NCI-H1694 treated with DMSO at 0.1 percent for 48 hours (cell line): ENCODE results near the gene ANO2.

Source experiments
- DNase-seq: peaks from one replicate; lab custom pipeline; 2025; lab: John Stamatoyannopoulos, UW

The ANO2 gene

DNA sequence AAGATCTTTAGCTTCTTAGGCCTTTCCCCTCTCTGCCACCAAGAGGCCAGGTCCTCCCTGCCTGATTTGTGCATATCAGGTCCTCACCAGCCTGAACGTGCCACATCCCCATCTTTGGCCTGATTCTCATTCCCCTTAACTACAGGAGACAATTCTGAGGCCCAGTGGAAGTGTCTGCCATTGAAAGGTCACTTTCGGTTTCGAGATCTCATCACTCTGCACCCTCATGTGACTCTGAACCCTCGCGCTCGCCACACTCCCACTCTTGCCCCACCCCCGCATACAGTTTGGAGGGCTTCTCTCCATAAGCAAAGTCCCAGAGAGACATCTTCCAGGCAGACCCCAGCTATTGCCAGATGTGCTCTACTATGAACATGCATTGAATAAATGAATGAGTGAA is 324.2 kb downstream of the ANO2 start:
- DNase-seq, result no peak

DNA sequence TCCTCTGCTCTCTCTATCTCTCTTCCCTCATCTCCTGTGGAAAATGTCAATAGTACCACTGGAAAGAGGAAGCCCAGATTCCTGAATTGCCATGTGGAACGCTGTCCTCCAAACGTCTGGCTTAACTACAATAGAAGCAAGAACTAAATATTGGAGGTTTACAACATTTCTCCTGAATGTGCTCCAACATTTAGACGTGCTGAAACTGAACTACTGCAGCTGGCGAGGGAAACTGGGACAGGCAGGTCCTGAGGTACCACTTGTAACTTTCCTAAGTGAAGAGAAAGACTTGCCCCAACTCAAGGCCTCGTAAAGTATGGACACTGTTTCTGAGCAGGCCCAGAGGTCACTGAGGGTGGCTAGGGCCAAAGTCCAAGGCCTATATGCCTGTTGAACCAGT is 325.4 kb downstream of the ANO2 start:
- no peak for DNase-seq

DNA sequence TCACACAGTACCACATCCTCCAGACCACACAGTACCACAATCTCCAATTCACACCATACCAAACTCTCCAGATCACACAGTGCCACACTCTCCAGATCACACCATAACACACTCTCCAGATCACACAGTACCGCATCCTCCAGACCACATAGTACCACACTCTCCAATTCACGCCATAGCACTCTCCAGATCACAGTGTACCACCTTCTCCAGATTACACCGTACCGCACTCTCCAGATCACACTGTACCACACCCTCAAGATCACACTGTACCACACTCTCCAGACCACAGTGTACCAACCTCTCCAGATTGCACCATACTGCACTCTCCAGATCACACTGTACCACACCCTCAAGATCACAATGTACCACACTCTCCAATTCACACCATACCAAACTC is 328.2 kb downstream of the ANO2 start:
- DNase-seq, result no peak

DNA sequence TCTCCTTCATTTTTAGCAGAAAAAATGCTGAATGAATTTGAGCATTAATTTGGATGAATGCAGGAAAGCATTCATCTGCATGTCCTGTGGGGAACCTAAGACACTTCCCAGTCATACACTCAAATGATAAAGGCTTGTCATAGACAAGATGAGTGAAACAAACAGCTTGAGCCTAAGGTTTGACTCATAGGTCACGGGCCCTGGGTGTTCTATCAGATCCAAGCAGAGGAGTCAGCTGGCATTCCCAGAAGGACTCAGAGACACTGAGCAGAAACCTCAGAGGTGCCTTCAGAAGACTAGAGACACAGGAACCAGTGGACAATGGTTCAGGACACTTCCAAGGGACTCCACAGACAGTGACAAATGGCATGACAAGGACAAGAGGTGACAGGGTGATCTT is 329.3 kb downstream of the ANO2 start:
- DNase-seq, result no peak

DNA sequence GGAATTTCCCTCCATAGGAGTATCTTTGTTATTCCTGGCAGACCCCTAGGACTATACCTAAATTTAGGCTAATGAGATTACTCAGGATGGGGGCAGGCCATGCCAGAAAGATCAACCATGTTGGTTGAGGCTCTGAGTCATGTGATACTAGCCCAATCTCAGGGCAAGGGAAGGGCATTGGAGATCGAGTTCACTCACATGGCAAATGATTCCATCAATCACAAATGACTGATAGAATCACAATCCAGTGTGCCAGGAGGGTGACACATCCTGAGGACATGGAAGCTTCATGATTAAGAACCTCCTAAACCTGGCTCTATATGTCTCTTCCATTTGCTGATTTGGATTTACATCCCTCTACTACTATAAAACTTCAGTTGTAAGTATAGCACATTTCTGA is 330.8 kb downstream of the ANO2 start:
- DNase-seq, result no peak

DNA sequence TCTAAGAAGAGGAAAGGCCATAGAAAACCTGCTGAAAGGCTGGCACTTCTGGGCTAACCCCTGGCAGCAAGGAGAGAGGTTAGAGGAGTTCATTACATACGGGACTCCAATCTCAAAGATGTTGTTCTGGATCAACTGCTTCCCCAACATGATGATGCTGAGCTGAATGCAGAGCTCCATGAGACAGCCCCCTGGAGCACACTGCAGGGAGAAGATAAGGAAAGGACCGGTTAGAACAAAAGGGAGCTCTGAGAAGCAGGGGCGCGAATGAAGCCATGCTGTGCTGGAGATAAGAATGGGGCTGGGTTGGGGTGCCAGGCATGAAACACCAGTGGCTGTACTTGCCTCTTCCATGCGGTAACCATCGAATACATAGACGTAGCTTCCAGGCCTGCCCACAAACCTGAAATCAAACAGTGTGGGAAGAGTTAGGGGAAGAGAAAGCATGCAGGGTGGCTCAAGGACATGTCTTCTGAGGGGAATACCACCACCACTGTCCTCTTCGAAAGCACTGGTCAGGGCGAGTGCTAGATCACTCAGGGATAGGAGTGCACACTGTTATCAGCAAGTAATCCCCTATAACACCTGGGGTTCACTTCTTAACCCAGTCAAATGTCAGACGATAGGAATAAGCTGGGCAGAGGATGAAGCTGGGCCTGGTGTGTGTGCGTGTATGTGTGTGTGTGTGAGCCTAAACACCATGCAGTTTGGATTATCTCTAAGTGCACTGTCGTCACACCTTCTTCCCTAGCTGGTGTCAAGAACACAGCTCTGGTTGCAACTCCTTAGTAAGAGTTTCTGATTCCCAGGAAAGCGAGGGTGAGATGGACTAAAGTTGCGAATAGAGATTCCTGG is 332.3 kb downstream of the ANO2 start:
- no peak for DNase-seq

DNA sequence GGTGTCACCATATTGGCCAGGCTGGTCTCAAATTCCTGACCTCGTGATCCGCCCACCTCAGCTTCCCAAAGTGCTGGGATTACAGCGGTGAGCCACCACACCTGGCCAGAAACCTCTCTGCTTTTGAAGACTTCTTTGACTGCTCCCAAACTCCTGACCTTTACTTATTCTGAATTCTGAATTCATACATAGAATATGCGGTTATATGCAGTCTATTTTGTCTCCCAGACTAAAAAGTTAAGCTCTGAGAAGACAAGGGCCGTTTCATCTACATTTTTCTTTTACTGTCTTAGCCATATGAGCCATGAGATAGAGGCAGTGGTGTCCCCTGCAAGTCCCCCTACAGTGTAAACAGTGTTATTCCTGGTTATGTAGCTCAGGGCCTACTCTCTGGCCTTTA is 333.9 kb downstream of the ANO2 start:
- DNase-seq, result no peak

DNA sequence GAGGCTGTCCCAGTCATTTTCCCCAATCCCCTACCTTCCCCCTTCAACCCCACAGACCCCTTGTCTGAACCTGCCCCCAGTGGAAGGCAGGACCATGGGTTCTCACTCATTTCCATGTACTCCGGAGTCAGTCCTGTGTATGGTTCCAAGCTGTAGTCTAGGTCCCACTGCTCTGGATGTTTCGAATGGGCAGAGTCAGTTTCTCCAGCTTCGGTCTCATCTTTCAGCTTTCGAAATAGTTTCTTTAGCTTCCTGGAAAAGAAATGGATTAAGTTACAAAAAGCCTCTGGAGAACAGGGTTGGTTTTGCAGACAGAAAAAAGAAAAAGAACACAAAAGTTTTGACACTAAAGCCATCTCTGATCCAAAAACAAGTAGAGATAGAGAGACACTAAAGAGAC is 345.7 kb downstream of the ANO2 start:
- DNase-seq, result no peak

DNA sequence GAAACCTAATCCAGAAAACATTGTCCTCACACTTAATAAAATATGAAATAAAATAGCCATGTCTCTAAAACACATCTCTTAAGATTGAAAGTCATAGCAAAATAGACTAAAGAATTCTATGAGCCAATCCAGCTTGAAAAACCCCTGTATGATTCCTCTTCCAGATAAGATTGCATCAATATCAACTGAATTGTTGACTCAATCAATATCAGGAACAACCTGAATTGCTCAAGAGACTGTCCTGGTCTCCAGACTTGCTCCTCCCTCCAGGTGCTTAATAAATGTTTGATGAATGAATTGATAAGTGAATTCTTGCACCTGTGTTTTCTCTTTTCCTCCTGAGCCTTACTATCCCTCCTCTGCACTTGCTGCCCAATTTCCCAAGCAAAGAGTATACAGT is 351.1 kb downstream of the ANO2 start:
- DNase-seq, result no peak

DNA sequence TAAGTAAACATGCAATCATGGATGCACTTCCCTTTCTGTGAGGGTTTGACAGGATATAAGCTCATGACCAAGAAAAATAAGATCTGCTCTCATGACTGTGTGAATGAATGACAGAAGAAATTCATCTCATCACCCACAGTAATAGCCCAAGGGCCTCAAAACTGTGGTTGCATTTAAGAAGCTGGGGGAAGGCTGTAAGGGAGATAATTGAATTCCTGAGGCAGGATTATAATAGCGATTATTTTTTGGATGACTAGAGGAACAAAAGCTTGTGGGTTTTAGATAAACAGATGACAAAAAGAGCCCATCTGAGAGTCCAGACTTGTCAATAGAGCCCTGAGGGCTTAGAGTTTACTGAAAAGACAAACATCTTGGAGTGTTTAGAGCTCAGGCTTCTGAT is 352.0 kb downstream of the ANO2 start:
- no peak for DNase-seq

DNA sequence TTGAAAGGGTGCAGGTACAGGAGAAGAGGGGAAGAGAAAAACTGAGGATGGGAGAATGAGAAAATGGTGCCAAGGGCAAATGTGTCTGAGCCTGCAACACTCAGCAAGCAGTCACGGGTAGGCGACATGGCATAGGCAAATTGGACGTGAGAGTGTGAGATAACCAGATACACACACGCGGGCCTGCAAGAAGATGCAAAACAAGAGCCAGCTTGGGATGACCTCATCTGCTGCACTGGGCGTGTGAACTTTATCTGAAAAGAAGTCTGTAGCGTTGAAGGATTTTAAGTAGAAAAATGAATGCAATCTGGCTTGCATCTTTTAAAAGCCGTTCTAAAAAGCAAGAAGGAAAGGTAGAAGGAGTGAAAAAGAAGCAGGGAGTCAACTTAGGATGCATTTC is 352.7 kb downstream of the ANO2 start:
- no peak for DNase-seq

DNA sequence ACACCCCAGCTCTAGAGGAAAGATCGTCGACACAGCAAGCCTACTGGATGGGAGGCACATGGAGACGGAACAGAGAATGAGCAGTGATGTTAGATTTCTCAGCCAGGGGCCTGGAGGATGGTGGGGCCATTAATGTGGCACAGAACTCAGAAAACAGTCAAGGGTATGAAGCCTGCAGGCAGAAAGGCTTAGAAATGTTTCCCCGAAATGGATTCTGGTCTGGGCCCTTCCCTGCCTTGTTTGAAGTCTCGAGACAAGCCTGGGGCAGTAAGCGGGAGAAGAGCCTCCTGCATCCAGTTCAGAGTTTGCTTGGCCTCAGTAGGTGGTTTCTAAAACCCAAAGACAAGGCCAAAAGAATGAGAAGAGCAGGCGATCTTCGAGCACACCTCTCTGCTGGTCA is 354.7 kb downstream of the ANO2 start:
- DNase-seq, result no peak

DNA sequence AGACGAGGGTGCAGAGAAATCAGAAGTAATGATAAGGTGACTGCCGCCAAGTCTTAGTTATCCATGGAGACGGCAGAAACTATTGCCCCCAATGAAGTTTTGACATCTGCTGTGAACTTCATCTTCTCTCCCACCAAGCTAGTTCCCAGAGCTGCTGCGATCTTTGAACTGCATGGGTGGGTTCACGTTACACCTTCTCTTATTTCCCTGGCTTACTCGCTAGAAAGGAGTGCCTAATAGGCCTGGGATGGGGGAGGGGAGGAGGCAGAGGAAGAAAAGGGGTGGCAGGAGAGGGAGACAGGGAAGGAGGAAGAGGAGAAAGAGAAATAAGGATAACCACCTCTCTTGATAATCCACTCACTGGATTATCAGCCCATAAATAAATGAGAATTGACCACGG is 356.0 kb downstream of the ANO2 start:
- no peak for DNase-seq

DNA sequence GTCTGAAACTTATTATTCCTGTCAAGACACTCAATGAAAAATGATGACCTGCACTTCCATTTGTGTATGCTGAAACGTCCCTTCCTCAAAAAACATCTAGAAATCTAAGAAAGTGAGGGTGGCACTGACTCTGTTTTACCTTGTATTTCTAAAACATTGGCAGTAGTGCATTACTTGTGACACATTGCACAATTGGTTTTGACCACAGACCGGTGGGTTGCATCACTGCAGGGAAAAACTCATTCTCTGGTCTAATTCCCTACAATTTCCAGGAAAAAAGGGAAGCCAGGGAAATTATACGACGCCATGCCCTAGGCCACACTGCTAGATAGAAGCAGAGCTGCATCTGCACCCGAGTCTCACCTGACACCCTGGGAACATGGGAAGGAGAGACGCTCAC is 356.5 kb downstream of the ANO2 start:
- DNase-seq, result no peak

DNA sequence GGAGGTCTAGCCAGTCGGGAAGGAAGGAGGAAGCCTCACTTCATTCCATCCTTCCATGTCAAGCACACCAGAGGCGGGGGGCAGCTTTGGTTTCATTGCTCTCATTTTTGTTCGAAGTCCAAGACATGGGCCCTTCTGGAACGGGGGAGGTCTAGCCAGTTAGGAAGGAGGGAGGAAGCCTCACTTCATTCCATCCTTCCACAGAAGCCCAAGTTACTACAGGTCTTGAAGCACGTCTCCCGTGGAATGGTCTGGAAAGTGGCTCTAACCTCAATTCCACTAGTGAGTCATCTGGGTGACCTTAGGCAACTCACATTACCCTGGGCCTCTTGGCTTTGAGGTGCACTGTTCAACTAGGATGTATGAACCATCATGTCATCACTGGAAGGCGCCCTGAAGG is 356.9 kb downstream of the ANO2 start:
- DNase-seq, result no peak

DNA sequence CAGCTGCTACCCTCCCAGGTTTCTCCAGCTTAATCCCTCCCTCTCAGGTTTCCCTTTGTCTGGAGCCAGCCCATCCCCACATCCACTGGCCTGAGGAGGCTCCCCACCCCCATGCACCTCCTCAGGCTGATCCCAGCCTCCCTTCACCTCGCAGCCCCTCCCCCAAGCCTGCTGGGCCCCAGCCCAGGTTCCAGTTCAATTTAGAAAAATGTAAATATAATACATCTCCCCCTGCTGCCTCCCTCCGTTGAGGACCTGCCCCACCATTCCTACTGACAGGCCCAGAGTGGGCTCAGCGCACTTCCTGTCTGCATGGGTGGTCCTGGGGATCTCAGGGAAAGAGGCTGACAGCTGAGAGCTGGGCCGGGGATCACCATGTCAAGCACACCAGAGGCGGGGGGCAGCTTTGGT is 357.3 kb downstream of the ANO2 start:
- no peak for DNase-seq

DNA sequence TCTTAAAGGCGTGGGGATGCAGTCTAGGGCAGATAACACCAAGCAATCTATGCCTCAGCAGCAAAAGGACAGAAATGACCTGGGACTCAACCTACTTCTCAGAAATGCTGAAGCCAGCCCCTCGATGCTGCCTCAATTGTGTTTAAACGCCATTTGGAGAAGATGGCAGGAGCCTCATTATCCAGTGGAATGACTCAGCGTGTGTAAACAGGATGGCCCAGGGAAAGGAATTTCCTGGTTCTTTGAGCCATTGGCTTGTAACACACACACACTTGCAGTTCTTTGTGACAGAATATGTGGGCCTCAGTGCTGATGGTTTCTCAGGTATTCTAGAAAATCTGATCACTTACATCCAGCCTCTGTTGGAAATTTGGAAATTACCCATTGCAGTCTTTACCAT is 358.9 kb downstream of the ANO2 start:
- no peak for DNase-seq

DNA sequence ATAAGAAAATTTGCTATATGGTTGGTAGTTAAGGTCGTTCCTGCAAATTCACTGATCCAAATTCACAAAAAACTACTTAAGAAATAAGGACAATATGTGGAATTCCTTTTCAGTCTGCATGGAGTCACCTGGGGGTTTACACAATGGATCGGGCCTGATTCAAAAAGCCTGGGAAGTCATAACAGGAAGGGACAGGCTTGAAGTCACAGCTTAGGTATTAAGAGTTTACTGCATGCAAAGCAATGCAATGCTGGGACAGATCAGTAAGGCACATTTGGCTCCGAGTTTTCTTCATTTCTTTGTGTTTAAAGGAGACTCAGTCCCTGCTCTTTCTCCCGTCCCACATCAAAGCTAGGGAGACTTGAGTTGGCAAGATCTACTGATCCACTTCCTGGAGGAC is 359.9 kb downstream of the ANO2 start:
- DNase-seq, result no peak

DNA sequence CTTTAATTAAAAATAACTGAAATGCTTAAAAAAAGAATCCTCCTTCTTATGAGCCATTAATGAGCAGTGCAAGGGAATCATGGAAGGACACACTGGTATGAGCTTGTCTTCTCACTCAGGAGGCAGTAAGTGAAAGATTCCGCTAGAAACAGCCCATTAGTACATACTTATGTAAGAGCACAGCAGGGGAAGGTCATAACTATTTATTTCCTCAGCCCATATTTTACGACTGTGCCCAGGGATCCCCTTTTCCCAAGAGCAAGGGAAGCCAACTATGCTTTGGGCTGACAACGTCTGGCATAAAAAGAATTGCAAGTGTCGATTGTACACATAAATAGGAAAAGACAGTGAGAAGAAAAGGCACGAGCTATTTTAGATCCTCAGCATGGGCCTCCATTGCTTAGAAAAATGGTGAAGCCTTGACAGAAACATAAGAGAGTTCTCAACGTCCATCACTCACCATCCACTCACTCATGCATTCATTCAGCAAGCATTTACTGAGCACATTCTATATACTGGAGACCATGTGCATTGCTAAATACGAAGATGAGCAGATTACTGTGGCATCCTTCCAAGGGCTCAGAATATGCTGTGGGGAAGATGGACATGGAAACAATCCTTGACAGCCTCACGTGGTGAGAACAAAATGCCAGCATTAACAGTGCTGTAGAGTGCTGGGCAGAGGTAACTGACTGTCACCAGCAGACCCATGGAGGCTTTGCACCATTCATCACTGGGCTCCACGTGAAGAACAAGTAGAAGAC is 360.5 kb downstream of the ANO2 start:
- no peak for DNase-seq

DNA sequence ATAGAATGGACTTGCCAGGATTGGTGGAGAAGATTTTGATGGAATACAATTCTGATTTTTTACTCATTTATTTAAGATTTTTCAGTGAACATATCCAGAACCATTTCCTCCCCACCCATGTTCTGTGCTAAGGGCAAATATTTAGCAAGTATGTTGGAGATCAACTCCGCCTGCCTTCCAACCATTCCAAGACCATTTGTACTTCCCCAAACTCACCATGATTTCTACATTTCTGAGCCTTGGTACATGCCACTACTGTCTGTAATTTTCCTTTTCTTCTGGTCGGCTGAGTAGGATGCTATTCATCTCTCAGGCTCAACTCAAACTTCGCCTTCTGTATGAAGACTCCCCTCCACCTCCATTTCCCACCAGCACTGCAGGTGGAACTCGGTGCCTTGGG is 362.5 kb downstream of the ANO2 start:
- no peak for DNase-seq

DNA sequence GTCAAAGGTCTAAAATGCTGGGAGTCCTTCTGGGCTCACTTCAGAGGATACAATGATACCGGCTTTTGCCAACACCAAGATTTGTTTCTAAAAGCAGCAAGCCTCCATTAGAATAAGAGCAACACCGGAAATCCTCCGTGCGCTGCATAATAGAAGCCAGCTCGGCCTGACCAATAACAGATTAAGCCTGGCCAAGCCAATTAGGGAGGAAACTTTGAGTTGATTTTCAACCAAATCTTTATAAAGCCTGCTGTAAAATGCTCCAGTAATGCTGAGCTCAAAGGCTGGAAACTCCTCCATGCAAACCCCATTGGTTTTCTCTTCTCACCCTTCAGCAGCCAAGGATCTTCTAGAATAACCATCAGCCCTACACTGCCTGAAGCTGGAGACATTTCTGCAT is 363.0 kb downstream of the ANO2 start:
- no peak for DNase-seq

DNA sequence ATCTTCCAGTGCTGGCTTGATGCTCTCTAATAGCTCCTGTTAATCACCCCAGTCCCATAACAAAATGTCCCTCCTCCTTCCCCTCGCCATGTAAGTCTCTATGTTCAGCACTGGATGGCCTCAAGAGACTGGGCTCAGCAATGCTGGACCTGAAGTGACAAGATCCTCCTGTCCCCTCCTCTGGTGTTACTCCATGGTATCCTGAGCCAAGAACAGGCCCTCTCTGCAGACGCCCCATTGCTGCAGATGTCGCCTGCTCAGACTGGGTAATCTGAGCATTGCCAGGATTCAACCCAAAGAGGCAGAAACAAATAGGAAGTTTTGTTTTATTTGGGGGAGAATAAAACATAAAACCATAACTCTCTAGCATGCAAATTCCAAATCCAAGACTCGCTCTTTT is 363.4 kb downstream of the ANO2 start:
- no peak for DNase-seq

DNA sequence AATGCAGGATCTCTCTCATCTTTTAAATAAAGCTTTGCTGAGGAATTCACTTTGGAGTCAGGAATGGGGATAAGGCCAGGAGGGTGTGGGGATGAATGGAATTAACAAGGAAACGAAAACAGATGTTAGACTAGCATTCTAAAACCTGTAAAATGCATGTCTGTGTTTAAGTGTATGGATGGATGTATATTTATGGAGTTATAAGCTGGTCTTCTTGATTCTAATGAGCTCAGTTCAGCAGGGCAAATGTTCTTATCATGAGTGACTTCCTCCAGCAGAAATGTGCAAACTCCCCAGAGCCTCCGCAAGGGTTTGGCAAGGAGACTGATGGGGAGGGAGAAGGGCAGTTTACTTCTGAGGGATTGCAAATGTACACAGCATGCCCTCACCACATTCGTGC is 364.0 kb downstream of the ANO2 start:
- no peak for DNase-seq

DNA sequence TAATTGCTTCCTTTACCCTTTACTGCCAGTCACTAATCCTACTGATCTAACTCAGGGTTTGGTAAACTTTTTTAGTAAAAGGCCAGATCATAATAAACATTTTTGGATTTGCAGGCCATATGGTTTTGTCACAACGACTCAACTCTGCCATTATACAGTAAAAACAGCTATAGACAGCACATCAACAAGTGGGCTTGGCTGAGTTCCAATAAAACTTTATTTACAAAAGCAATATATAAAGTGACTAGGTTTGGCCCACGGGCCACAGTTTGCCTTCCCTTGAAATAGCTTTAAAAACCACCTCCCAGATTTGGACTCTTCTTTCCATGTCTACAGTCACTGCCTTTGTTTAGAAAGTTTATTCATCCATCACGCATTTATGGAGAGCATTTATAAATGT is 366.3 kb downstream of the ANO2 start:
- DNase-seq, result no peak
